ES-I3 (cell line): ENCODE data around the gene PIK3CD.

Source experiments
- H3K36me3 ChIP-seq: 2 replicates; pipeline ENCODE4 v1.6.1; 2013; ENCODE audit warnings: mild to moderate bottlenecking, low read length, control low read depth, moderate library complexity; ENCODE audit not compliant: insufficient read depth
- H3K4me1 ChIP-seq: 2 replicates; pipeline ENCODE4 v1.6.1; 2013; ENCODE audit warnings: mild to moderate bottlenecking, control low read depth, low read length; ENCODE audit not compliant: insufficient read depth
- H3K9ac ChIP-seq: 2 replicates; pipeline ENCODE4 v1.6.1; 2013; ENCODE audit warnings: low read depth, mild to moderate bottlenecking, low read length, moderate library complexity
- H3K9me3 ChIP-seq: 2 replicates; pipeline ENCODE4 v1.6.1; 2013; ENCODE audit warnings: mild to moderate bottlenecking, low read length, moderate library complexity; ENCODE audit not compliant: control insufficient read depth, insufficient read depth

PIK3CD gene

DNA sequence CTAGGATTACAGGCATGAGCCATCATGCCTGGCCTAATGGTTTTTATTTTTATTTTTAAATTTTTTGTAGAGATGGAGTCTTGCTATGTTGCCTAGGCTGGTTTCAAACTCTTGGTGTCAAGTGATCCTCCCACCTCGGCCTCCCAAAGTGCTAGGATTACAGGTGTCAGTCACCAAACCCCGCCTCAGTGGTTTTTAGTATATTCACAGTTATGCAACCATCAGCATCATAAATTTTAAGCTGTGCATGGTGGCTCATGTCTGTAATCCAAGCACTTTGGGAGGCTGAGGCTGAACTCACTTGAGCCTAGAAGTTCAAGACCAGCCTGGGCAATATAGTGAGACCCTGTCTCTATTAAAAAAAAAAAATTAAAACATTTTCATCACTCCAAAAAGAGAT lies 28.6 kb downstream of the PIK3CD start:
- H3K36me3 ChIP-seq, result no peaks in the 10 kb centered on the region
- H3K9ac ChIP-seq, result no peak overlapping the region
- H3K4me1 ChIP-seq, result no peaks in the 10 kb centered on the region; the same call in 1 of the 2 replicates
- H3K9me3 ChIP-seq, result no peaks in the 10 kb centered on the region

DNA sequence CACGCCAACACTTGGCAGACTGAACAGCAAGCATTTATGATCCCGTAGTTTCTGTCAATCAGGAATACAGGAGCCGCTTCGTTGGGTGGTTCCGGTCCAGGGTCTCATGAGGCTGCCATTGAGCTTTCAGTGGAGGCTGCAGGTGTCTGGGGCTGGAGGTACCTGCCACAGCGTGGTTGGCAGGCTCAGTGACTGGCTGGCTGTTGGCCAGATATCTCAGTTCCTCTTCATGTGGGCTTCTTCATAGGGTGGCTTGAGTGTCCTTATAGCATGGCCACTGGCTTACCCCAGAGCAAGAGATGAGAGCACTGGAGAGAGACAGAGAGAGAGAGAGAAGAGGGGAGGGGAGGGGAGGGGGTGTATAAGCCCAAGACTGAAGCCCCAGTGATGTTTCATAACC lies 29.3 kb downstream of the PIK3CD start:
- H3K9me3 ChIP-seq, result no peaks in the 10 kb centered on the region
- no peak overlapping the region for H3K9ac ChIP-seq
- H3K36me3 ChIP-seq, result no peaks in the 10 kb centered on the region
- peaks cover 2% of the 10 kb centered on the region for H3K4me1 ChIP-seq

DNA sequence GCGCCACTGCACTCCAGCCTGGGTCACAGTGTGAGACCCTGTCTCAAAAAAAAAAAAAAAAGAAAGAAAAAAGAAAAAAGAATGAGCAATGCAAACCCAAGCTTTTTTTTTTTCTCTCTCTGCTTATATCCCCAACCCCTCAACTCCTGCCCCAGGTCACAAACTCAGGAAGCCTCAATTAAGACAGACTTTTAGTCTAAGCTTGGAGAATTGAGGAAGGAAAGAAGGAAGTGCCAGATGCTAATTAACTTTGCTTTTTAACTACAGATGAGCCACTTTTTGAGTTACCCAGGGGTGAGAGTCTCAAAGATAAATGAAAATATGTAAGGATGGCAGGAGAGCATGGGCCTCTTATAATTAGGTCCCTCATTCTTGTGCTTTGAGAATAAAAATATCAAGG lies 33.3 kb downstream of the PIK3CD start:
- H3K9ac ChIP-seq, result no peak overlapping the region
- H3K9me3 ChIP-seq, result no peaks in the 10 kb centered on the region
- peaks cover 5% of the 10 kb centered on the region for H3K4me1 ChIP-seq
- no peaks in the 10 kb centered on the region for H3K36me3 ChIP-seq

DNA sequence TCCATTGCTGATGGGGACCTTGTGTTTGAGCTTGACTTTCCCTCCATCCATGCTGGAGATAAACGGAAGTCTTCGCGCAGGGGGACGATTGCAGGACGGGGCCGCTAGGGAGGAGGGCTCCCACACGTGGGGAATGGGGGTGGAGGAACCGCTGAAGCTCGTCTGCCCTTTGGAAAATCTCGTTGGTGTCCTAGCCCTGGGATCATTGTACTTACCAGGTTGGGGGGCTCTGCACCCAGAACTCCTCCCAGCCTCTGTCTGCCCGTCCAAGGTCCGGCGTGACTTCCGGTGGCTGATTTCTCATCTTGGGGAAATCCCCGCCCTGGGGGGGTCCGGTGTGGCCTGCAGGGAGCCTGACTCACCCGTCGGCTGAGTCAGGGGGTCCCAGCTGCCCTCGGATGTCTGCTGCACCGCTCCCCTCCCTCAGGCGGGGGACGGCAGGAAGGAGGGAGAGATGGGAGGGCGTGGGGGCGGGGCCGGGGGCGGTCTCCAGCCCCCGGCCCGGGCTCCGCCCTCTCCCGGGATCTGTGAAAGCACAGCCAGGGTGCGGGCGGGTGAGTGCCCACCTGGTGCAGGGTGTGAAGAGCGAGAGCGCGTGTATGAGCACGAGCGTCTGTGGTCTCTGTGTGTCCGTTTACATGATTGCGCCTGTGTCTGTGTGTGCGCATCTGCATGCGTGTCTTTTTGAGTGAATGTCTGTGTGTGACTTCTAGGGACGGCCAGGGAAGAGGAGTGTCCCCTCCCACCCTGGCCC lies 35.8 kb downstream of the PIK3CD start:
- Histone ChIP-seq H3K9ac (peak overlapping the region; percentile 55), H3K4me1 (peaks cover 16% of the 10 kb centered on the region), H3K36me3 (no peaks in the 10 kb centered on the region), H3K9me3 (no peaks in the 10 kb centered on the region)

DNA sequence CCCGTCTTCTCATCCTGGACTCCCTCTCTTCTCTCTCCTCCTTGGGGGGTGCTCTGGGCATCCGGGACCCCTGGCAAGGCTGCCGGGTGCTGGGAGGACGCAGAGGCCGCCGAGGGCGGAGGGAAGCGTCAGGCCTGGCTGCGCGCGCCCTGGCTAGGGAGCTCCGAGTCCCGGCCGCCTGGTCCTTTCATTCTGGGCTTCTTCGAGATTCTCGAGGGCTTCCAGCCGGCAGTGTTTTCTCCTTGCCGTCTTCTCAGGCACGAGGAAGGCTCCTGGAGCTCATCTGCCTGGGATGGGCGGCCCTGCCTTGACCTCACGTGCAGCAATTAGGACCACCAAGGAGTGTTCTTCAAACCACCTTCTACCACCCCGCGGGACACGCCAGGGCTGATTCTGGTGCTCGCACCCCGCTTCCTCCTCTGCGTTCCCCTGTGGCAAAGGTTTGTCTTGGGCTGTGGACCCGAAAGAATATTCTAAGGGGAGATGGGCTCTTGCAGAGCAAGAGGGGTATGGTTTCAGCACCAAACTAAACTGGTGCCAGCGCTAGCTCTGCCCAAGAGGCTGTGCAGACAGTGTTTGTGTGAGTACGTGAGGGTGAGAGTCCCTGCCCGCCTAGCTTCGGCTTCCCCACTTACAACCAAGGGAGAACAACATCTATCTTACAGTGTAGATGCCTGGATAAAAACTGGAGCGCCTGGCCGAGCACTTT lies 36.5 kb downstream of the PIK3CD start:
- H3K9me3 ChIP-seq, result no peaks in the 10 kb centered on the region
- peaks cover 16% of the 10 kb centered on the region for H3K4me1 ChIP-seq
- no peaks in the 10 kb centered on the region for H3K36me3 ChIP-seq
- H3K9ac ChIP-seq, result peak overlapping the region; percentile 55

DNA sequence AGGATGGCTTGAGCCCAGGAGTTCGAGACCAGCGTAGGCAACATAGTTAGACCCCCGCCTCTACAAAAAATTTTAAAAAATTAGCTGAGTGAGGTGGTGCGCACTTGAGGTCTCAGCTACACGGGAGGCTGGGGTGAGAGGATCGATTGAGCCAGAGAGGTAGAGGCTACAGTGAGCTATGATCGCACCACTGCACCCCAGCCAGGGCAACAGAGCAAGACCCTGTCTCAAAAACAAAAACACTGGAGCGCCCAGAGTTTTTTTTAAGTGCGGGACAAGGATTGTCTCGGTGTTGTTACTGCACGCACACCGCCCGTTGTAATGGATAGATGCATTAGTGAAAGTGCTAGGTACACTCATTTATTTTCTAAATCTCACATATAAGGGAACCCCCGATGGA lies 37.1 kb downstream of the PIK3CD start:
- peak overlapping the region; percentile 55 for H3K9ac ChIP-seq
- H3K9me3 ChIP-seq, result no peaks in the 10 kb centered on the region
- peaks cover 16% of the 10 kb centered on the region for H3K4me1 ChIP-seq
- no peaks in the 10 kb centered on the region for H3K36me3 ChIP-seq

DNA sequence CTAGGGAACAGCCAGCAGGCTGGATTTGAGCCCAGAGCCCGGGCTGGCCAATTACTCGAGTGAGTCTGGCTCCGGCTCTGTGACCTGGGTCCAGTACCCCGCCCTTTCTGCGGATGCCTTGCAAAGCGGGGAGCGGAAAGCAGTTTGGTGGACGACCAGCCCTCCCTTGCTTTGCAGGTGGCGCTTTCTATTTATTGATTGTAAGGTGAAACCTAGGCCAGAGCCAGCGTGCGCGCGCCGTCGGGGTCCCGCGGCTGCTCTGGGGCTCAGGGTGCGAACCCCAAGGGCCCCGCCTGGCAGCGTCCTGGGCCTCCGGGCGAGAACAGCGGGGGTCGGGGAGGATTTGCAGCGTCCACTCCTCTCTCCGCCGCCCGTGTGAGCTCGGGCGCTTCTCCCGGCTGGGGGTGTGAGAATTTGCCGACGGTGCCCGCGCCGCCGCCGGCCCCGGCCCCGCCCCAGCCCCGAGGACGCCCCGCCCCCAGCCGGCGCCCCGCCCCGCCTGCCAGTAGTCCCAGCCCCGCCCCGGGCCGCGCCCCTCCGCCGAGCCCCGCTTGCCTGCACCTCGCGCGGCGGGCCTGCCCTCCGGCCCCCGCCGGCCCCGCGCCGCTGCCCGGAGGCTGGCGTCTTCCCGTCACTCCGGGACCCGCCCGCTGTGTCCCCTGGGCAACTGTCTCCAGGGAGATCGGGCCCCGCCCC lies 37.6 kb downstream of the PIK3CD start:
- peaks cover 16% of the 10 kb centered on the region for H3K4me1 ChIP-seq
- H3K9me3 ChIP-seq, result no peaks in the 10 kb centered on the region
- H3K9ac ChIP-seq, result peak overlapping the region; percentile 55; the same call in 1 of the 2 replicates
- no peaks in the 10 kb centered on the region for H3K36me3 ChIP-seq

DNA sequence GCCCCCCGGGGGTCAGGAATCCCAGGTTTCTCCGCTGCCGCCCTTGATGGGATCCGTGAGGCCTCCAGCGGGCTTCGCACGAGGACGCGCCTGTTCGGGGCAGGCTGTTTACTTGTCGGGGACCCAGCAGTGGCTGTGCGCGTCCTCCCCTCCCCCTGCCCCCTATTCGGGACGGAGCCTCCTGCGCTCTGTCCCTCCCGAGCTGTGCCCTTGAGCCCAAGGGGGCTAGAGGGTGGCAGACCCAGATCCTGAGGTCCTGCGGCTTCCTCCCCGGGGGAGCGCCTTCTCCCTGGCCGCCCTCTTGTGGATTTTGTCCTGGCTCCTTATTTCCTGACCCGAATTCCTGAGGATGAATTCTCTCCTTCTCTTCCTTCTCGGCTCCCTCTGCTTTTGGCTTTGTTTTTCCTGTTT lies 38.4 kb downstream of the PIK3CD start:
- Histone ChIP-seq H3K36me3 (no peaks in the 10 kb centered on the region), H3K4me1 (peaks cover 16% of the 10 kb centered on the region), H3K9me3 (no peaks in the 10 kb centered on the region), H3K9ac (peak overlapping the region; percentile 67)

DNA sequence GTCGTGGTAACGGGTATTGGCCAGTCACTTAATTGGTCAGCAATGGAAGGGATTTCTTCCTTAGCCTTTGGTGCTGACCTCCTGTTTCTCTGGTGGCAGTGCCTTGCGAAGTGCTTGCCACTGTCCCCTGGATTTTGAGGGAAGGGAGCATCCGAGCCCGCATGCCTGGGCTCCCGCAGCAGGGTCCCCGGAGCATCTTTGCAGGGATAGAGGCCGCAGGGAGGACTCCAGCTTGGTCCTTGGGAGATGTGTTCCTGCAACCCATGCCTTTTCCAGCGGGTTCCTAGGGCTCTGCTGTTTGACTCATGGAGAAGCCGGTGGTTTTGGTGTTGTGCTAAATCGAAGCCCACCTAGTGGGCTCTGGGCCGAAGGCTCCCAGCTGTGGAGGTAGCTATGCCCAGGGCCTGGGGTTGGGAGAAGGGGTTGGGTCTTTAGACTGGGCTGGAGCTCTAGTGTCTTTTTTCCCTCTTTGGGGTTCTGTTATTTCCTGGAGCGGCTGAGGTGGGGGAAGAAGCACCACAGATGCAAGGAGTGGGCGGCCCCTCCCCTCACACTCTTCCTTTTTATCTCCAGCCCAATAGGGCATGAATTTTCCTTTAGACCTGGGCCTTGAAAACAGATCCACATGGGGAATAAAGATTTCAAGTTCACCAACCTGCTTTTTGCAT lies 39.0 kb downstream of the PIK3CD start:
- peak overlapping the region; percentile 67 for H3K9ac ChIP-seq
- H3K36me3 ChIP-seq, result no peaks in the 10 kb centered on the region

DNA sequence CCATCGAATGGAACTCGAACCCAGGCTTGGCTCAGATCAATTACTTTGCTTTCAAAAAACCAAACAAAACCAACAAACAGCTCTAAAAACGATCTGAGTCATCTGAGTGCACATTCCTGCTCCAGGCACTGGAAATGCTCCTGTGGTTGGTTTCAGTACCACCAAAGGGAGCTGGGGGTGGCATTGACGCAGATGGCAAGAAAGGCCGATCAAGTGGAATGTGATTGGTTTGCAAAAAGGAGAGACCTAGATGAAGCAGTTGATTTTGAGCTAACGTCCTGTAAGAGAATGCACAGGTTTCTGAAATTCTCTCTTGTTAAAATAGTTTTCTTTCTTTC lies 39.5 kb downstream of the PIK3CD start:
- Histone ChIP-seq H3K4me1 (peaks cover 12% of the 10 kb centered on the region), H3K9me3 (no peaks in the 10 kb centered on the region), H3K9ac (no peak overlapping the region), H3K36me3 (no peaks in the 10 kb centered on the region)

More for the DNA sequence above, 39.0 kb downstream of the PIK3CD start:
- H3K4me1 ChIP-seq, result peaks cover 16% of the 10 kb centered on the region
- no peaks in the 10 kb centered on the region for H3K9me3 ChIP-seq

DNA sequence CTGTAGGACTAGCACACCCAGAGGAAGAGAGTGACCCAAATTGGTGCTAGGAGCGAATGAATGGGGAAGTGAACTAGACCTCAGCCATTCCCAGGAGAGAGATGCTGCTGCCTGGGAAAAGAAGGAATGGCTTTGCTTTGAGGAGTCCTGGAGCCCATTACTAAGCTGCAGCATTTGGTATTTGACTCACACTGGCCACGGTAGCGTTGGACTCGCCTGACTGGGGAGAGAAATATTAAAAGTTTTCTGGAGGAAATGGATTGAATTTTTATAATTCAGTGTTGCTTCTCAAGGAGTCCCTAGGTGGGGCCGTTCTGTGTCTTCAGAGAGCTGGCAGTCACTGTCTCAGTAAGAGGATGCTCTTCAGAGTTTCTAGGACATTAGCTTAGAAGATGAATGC lies 40.2 kb downstream of the PIK3CD start:
- Histone ChIP-seq H3K9ac (no peak overlapping the region), H3K9me3 (no peaks in the 10 kb centered on the region), H3K4me1 (peaks cover 11% of the 10 kb centered on the region), H3K36me3 (no peaks in the 10 kb centered on the region)

DNA sequence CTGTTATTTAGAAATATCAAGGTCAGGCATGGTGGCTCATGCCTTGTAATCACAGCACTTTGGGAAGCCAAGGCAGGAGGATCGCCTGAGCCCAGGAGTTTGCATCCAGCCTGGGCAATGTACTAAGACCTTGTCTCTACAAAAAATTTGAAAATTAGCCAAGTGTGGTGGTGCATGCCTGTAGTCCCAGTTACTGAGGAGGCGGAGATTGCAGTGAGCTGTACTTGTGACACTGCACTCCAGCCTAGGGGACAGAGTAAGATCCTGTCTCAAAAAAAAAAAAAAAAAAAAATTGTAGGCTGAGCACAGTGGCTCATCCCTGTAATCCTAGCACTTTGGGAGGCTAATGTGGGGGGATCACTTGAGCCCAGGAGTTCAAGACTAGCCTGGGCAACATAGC lies 45.3 kb downstream of the PIK3CD start:
- H3K4me1 ChIP-seq, result peaks cover 11% of the 10 kb centered on the region
- H3K9me3 ChIP-seq, result no peaks in the 10 kb centered on the region
- no peaks in the 10 kb centered on the region for H3K36me3 ChIP-seq
- H3K9ac ChIP-seq, result no peak overlapping the region

DNA sequence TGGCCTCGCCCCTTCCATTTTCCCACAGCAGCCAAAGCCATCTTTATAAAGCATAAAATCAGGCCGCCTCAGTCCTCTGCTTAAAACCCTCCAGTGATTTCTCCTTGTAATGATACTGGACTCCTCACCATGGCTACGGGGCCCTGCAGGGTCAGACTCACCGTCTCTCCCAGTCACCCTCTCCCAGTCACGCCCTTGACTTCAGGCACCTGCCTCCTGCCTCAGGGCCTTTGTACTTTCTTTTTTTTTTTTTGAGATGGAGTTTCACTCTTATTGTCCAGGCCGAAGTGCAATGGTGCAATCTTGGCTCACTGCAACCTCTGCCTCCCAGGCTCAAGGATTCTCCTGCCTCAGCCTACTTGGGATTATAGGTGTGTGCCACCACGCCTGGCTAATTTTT lies 47.8 kb downstream of the PIK3CD start:
- Histone ChIP-seq H3K9me3 (no peaks in the 10 kb centered on the region), H3K9ac (no peak overlapping the region), H3K36me3 (no peaks in the 10 kb centered on the region), H3K4me1 (peaks cover 11% of the 10 kb centered on the region)

DNA sequence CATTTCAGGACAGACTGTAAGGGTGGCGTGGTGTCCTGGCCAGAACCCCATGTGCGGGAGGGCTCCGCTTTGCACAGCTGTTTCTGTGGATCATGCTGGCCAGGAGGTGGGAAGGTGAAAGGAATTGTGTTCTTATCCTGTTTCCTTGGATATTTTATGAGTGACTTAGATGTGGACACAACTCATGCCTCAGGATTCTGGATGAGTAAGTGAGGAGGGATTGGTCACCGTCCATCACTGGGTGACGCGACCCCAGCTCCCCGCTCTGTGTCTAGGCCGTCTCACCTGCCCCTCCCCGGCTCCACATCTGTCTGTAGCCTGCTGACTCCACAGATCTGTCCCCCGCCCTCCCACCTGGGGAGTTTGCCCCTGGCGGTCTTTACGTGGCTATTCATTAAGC lies 48.8 kb downstream of the PIK3CD start:
- Histone ChIP-seq H3K36me3 (no peaks in the 10 kb centered on the region), H3K9ac (no peak overlapping the region), H3K9me3 (no peaks in the 10 kb centered on the region), H3K4me1 (peaks cover 11% of the 10 kb centered on the region)
